HepG2 (cell line): ENCODE measurements around the gene CCDC6. TPM values are rescaled to one million over a fixed set of nuclear protein-coding genes. Genes with fewer than 3 reads are reported as not detected.
A peak's percentile ranks its signal among the peaks of the same experiment; 100 is the strongest.
"Not testable (repeated sequence)": the region's sequence is repeated elsewhere in the genome, so short reads cannot be mapped to it uniquely, and the experiment has no call there.

ENCODE experiments used
- ATAC-seq: fragments of 200-7000 bp; cut with Tn5 transposase; 3 replicates; pipeline ENCODE4 v1.9.1; 2020; ENCODE audit warnings: mild to moderate bottlenecking, moderate library complexity
- BruUV-seq: library from RNA; stranded (reverse); fragments of 400-500 nt; replicated peaks from 2 replicates; lab custom pipeline; 2021; lab: Mats Ljungman, UMichigan
- CTCF ChIA-PET: fragments of 300-600 bp; formaldehyde crosslinking; extraction: SDS; loops from one replicate; lab custom pipeline; 2021; ENCODE audit warnings: low total read pairs, inconsistent platforms, low intra/inter-chr PET ratio; lab: Yijun Ruan, JAX
- POLR2A ChIA-PET: fragments of 350-600 bp; sonication (Branson Sonifier 250); formaldehyde crosslinking; loops from one replicate; lab custom pipeline; 2020; ENCODE audit warnings: antibody characterized with exemption, inconsistent platforms; lab: Yijun Ruan, JAX
- DNase-seq: peaks from one replicate; pipeline ENCODE4 v3.0.0-alpha.2; 2015; ENCODE audit warnings: low spot score
- FAIRE-seq: peaks from 3 replicates; lab custom pipeline; 2011; peaks lifted over from hg19 to GRCh38; lab: Jason Lieb, UNC
- H2AFZ ChIP-seq: one replicate; pipeline ENCODE4 v1.6.1; 2011; ENCODE audit warnings: low read length, inconsistent platforms
- H3K27ac ChIP-seq: fragments of 300-600 bp; 3 replicates; pipeline ENCODE4 v1.8.0; 2011; ENCODE audit warnings: mixed run types, mild to moderate bottlenecking, mixed read lengths, low read length, inconsistent platforms; ENCODE audit not compliant: insufficient read depth; ENCODE audit errors: extremely low read length
- H3K27me3 ChIP-seq, 2 experiments: fragments of 200-600 bp in 1 of 2; 2 replicates in 1 of 2; 3 replicates in 1 of 2; pipeline versions ENCODE4 v1.6.0 to v1.8.0; 2011; ENCODE audit warnings: low read length in 2 of 2, mild to moderate bottlenecking in 2 of 2, moderate library complexity in 2 of 2, inconsistent platforms in 1 of 2; ENCODE audit not compliant: insufficient read depth in 2 of 2, control insufficient read depth in 1 of 2
- H3K36me3 ChIP-seq, 2 experiments: fragments of 200-600 bp in 1 of 2; replicated peaks in 1 of 2; 2 replicates in 1 of 2; 3 replicates in 1 of 2; pipeline versions ENCODE4 v1.5.1 to v1.8.0; 2011; ENCODE audit warnings: low read length in 2 of 2, inconsistent platforms in 1 of 2; ENCODE audit not compliant: insufficient read depth in 2 of 2, control insufficient read depth in 1 of 2
- H3K4me1 ChIP-seq: 2 replicates; pipeline ENCODE4 v1.5.1; 2012; ENCODE audit warnings: low read length, inconsistent platforms; ENCODE audit not compliant: insufficient read depth
- H3K4me2 ChIP-seq: 2 replicates; pipeline ENCODE4 v1.6.0; 2011; ENCODE audit warnings: low read depth, low read length, inconsistent platforms
- H3K4me3 ChIP-seq, 3 experiments: fragments of 200-600 bp in 1 of 3; sonication (generic), shearing (Covaris generic) in 1 of 3; replicated peaks in 1 of 3; 2 replicates each; pipeline ENCODE4 v1.5.1; 2011 to 2016; ENCODE audit warnings: low read length in 3 of 3, inconsistent platforms in 2 of 3, low read depth in 2 of 3, mild to moderate bottlenecking in 2 of 3, control low read depth in 1 of 3, mixed read lengths in 1 of 3; ENCODE audit not compliant: insufficient read depth in 1 of 3
- H3K79me2 ChIP-seq: one replicate; pipeline ENCODE4 v1.6.1; 2011; ENCODE audit warnings: low read length, inconsistent platforms; ENCODE audit not compliant: insufficient read depth
- H3K9ac ChIP-seq: 2 replicates; pipeline ENCODE4 v1.6.0; 2011; ENCODE audit warnings: mild to moderate bottlenecking, low read depth, low read length, inconsistent platforms; ENCODE audit not compliant: insufficient read depth
- H3K9me3 ChIP-seq: 2 replicates; pipeline ENCODE4 v1.5.1; 2012; ENCODE audit warnings: mild to moderate bottlenecking, low read length
- H4K20me1 ChIP-seq: 2 replicates; pipeline ENCODE4 v1.6.0; 2011; ENCODE audit warnings: inconsistent platforms, mild to moderate bottlenecking, low read length, moderate library complexity; ENCODE audit not compliant: insufficient read depth
- CEBPZ ChIP-seq: IDR thresholded peaks from 2 replicates; pipeline ENCODE4 v1.6.1; 2012; ENCODE audit warnings: low read length, improper control_type of control experiment
- FOXC1 ChIP-seq: sonication (generic); formaldehyde crosslinking; IDR thresholded peaks from 2 replicates; pipeline ENCODE4 v1.8.0; 2022; ENCODE audit warnings: mild to moderate bottlenecking, missing genetic modification reagents, borderline replicate concordance
- MAFF ChIP-seq: IDR thresholded peaks from 2 replicates; pipeline ENCODE4 v1.6.1; 2011; ENCODE audit warnings: low read depth, low read length, improper control_type of control experiment
- MAFK ChIP-seq, 2 experiments: IDR thresholded peaks in 1 of 2; conservative IDR thresholded peaks in 1 of 2; 2 replicates each; pipeline ENCODE4 v1.6.1; 2011; ENCODE audit warnings: improper control_type of control experiment in 2 of 2, low read length in 2 of 2
- ZSCAN20 ChIP-seq: sonication (generic); formaldehyde crosslinking; IDR thresholded peaks from 2 replicates; pipeline ENCODE4 v1.4.0; 2020; ENCODE audit warnings: missing genetic modification reagents, mild to moderate bottlenecking, borderline replicate concordance
- WGBS: methylation state at CpG from one replicate; pipeline ENCODE4 v1.1.6; 2017; ENCODE audit warnings: low lambda C conversion rate; 5-methylcytosine and 5-hydroxymethylcytosine counted together
- in situ Hi-C: cut with HindIII; loops from 2 replicates; pipeline ENCODE4 v1.10.0; 2017; ENCODE audit warnings: low pct_unique_long_range_greater_than_20kb; ENCODE audit not compliant: extremely low pct_ligation_motif_present
- intact Hi-C: fragments of 100-400 bp; cut with micrococcal nuclease; formaldehyde crosslinking; loops from one replicate; pipeline ENCODE4 v1.10.0; 2022; ENCODE audit not compliant: unreplicated experiment
- polyA plus RNA-seq, 8 experiments: library from polyadenylated mRNA; depleted of rRNA in 3 of 8; stranded (reverse) in 7 of 8; unstranded in 1 of 8; fragments of >200 nt; fragmentation: Illumina TruSeq in 4 of 8; extraction: Trizol in 4 of 8; gene quantifications; 2 replicates each; pipeline versions ENCODE4 v1.2.1 to v1.2.3, GENCODE V29; 2011 to 2016; ENCODE audit warnings: low read depth in 4 of 8, missing spikeins in 1 of 8, mixed read lengths in 1 of 8; ENCODE audit not compliant: insufficient read depth in 1 of 8
- total RNA-seq, 5 experiments: library from RNA; depleted of rRNA; stranded (reverse); fragments of >200 nt; fragmentation: Illumina TruSeq; extraction: Trizol; gene quantifications; 2 replicates each; pipeline ENCODE4 v1.2.3, GENCODE V29; 2016; ENCODE audit warnings: low read depth in 1 of 5

CCDC6 gene
- total and polyA plus RNA-seq, 2 of the 13 experiments (the other 11 are each of a cell fraction or from before 2014, with no cell fraction given) = 17.9 to 18.3 TPM

DNA sequence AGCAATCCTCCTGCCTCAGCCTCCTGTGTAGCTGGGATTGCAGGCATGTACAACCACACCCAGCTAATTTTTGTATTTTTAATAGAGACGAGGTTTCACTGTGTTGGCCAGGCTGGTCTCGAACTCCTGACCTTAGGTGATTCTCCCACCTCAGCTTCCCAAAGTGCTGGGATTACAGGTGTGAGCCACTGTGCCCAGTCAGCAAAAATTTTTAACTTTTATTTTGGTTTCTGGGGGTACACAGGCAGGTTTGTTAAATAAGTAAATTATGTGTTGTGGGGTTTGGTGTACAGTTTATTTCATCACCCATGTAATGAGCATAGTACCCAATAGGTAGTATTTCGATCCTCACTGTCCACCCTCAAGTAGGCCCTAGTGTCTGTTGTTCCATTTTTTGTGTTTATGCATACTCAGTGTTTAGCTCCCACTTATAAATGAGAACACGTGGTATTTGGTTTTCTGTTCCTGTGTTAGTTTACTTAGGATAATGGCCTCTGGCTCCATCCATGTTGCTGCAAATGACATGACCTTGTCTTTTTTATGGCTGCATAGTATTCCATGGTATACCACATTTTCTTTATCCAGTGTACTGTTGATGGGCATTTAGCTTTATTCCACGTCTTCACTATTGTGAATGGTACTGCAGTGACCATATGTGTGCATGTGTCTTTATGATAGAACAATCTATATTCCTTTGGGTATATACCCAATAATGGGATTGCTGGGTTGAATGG is 24.6 kb upstream of the CCDC6 start:
- H4K20me1 ChIP-seq, ATAC-seq, H3K9ac ChIP-seq, H3K27me3 ChIP-seq, FAIRE-seq, H3K27ac ChIP-seq, H3K4me2 ChIP-seq, BruUV-seq, H3K79me2 ChIP-seq, H3K4me3 ChIP-seq, H3K36me3 ChIP-seq, H3K4me1 ChIP-seq, intact Hi-C loops, CTCF ChIA-PET, H2AFZ ChIP-seq, DNase-seq, H3K9me3 ChIP-seq, POLR2A ChIA-PET, in situ Hi-C loops: not testable (repeated sequence)
- 0 out of 2 replicates have a peak, but pooled peaks have one; percentile 34 for TF ChIP-seq MAFF
- TF ChIP-seq MAFK (conservative IDR thresholded peaks at IDR 0.05 in 1 of 2, IDR thresholded peaks at IDR 0.05 in 1 of 2; ENCODE audit: low read length in 2 of 2) = peak; percentile 53 to 69
- 18% methylated on average over 5 of the region's 5 CpGs for WGBS

DNA sequence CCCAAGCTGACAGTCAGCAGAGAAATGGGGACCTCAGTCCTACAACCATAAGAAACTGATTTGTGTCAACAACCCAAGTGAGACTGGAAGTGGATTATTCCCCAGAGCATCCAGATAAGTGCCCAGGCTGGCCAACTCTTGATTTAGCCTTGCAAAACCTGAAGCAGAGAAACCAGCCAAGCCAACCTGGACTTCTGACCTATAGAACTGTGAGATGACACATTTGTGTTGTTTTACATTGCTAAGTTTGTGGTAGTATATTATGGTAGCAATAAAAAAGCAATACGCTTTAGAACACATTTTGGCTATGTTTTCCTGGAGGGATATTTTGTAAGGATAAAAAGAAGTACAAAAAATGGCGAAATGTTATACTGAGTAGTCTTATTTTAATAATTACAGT is 19.7 kb upstream of the CCDC6 start:
- in situ Hi-C loops = no loop called here
- ChIA-PET POLR2A (no interaction called here), CTCF (no interaction called here)
- Histone ChIP-seq H3K9me3 (peaks cover 15% of the 10 kb centered on the region), H3K4me2 (no peak overlapping the region), H3K27me3 (peaks cover 0 to 1% of the 10 kb centered on the region in 2 experiments; a peak in 1 of 5 replicates), H3K4me1 (no peaks in the 10 kb centered on the region), H3K36me3 (no peaks in the 10 kb centered on the region), H2AFZ (no peak overlapping the region), H4K20me1 (no peaks in the 10 kb centered on the region), H3K4me3 (no peak overlapping the region), H3K9ac (no peak overlapping the region), H3K79me2 (no peaks in the 10 kb centered on the region), H3K27ac (no peak overlapping the region)
- no peak for TF ChIP-seq ZSCAN20 (CRISPR knock-in tag)
- TF ChIP-seq FOXC1 (CRISPR knock-in tag) = no peak
- no peak for TF ChIP-seq CEBPZ
- intact Hi-C loops = no loop called here
- BruUV-seq = no TSS peak
- DNase-seq = no peak
- WGBS = 17% methylated on average over 2 of the region's 2 CpGs
- no peak for FAIRE-seq
- no peak for ATAC-seq
